Measurements from ENCODE around the gene TRNAU1AP. TPM values are rescaled to one million over a fixed set of nuclear protein-coding genes. Genes with fewer than 3 reads are reported as not detected.

TRNAU1AP gene
- total and polyA plus RNA-seq, 2 experiments from 2014 or later, result 17.4 to 19.1 TPM

GRCh38 chr1:28604411-28604810, 51.5 kb downstream of the TRNAU1AP start:
- H3K36me3 ChIP-seq (replicated peaks; ENCODE audit: insufficient read depth, low read depth), result no peaks in the 10 kb centered on the region
- no peaks in the 10 kb centered on the region for H3K9me2 ChIP-seq (replicated peaks; ENCODE audit: insufficient read depth)
- H3K4me1 ChIP-seq (ENCODE audit: insufficient read depth), result peaks cover 5% of the 10 kb centered on the region
- H3K9me3 ChIP-seq (ENCODE audit: low read depth), result no peaks in the 10 kb centered on the region
- no peaks in the 10 kb centered on the region for H3K27me3 ChIP-seq
- WGBS (ENCODE audit: low lambda C conversion rate, missing lambda C conversion rate), result 85% methylated on average over 5 of the region's 5 CpGs
- TF ChIP-seq CTCF (IDR thresholded peaks at IDR 0.05; ENCODE audit: poor library complexity) (no peak), EZH2phosphoT487 (IDR thresholded peaks at IDR 0.05; ENCODE audit: low read depth, severe bottlenecking, unreplicated experiment) (no peak), EZH2 (IDR thresholded peaks at IDR 0.05; ENCODE audit: borderline replicate concordance) (no peak)
- no peak overlapping the region for H3K4me2 ChIP-seq
- no peak overlapping the region for H3K27ac ChIP-seq
- no peaks in the 10 kb centered on the region for H3K79me2 ChIP-seq
- H3K4me3 ChIP-seq, result no peak overlapping the region
- DNase-seq (ENCODE audit: low spot score), result no peak
- H4K20me1 ChIP-seq (ENCODE audit: insufficient read depth, poor library complexity, severe bottlenecking), result no peaks in the 10 kb centered on the region
- no peak overlapping the region for H2AFZ ChIP-seq

- no peaks in the 10 kb centered on the region for H4K20me1 ChIP-seq (ENCODE audit: insufficient read depth, poor library complexity, severe bottlenecking)
- H3K4me2 ChIP-seq, result no peak overlapping the region
- no peak for DNase-seq (ENCODE audit: low spot score)
- H3K79me2 ChIP-seq, result no peaks in the 10 kb centered on the region
- H3K27ac ChIP-seq, result no peak overlapping the region
- no peak overlapping the region for H2AFZ ChIP-seq
- no peaks in the 10 kb centered on the region for H3K36me3 ChIP-seq (replicated peaks; ENCODE audit: insufficient read depth, low read depth)
- H3K4me1 ChIP-seq (ENCODE audit: insufficient read depth), result peaks cover 5% of the 10 kb centered on the region
- 68% methylated on average over 6 of the region's 6 CpGs for WGBS (ENCODE audit: low lambda C conversion rate, missing lambda C conversion rate)
- no peaks in the 10 kb centered on the region for H3K9me3 ChIP-seq (ENCODE audit: low read depth)
- H3K9me2 ChIP-seq (replicated peaks; ENCODE audit: insufficient read depth), result no peaks in the 10 kb centered on the region
- no peak overlapping the region for H3K4me3 ChIP-seq
- TF ChIP-seq CTCF (IDR thresholded peaks at IDR 0.05; ENCODE audit: poor library complexity) (no peak), EZH2phosphoT487 (IDR thresholded peaks at IDR 0.05; ENCODE audit: low read depth, severe bottlenecking, unreplicated experiment) (no peak), EZH2 (IDR thresholded peaks at IDR 0.05; ENCODE audit: borderline replicate concordance) (no peak)
- no peaks in the 10 kb centered on the region for H3K27me3 ChIP-seq
These were observed 52.1 kb downstream of the TRNAU1AP start for GRCh38 chr1:28604962-28605361.

- TF ChIP-seq CTCF (IDR thresholded peaks at IDR 0.05; ENCODE audit: poor library complexity) (no peak), EZH2 (IDR thresholded peaks at IDR 0.05; ENCODE audit: borderline replicate concordance) (no peak), EZH2phosphoT487 (IDR thresholded peaks at IDR 0.05; ENCODE audit: low read depth, severe bottlenecking, unreplicated experiment) (no peak)
- Histone ChIP-seq H3K36me3 (replicated peaks; ENCODE audit: insufficient read depth, low read depth) (no peaks in the 10 kb centered on the region), H3K27ac (peak overlapping the region; percentile 31), H3K79me2 (no peaks in the 10 kb centered on the region), H3K4me2 (no peak overlapping the region), H4K20me1 (ENCODE audit: insufficient read depth, poor library complexity, severe bottlenecking) (no peaks in the 10 kb centered on the region), H3K27me3 (no peaks in the 10 kb centered on the region), H3K4me1 (ENCODE audit: insufficient read depth) (no peaks in the 10 kb centered on the region), H3K4me3 (no peak overlapping the region), H3K9me2 (replicated peaks; ENCODE audit: insufficient read depth) (no peaks in the 10 kb centered on the region), H2AFZ (no peak overlapping the region), H3K9me3 (ENCODE audit: low read depth) (no peaks in the 10 kb centered on the region)
- no peak for DNase-seq (ENCODE audit: low spot score)
- WGBS (ENCODE audit: low lambda C conversion rate, missing lambda C conversion rate), result 86% methylated on average over 2 of the region's 2 CpGs
These were observed 53.9 kb downstream of the TRNAU1AP start for GRCh38 chr1:28606771-28607170.

- WGBS (ENCODE audit: low lambda C conversion rate, missing lambda C conversion rate), result 98% methylated on average over 5 of the region's 5 CpGs
- Histone ChIP-seq H3K36me3 (replicated peaks; ENCODE audit: insufficient read depth, low read depth) (no peaks in the 10 kb centered on the region), H3K27ac (no peak overlapping the region), H3K9me3 (ENCODE audit: low read depth) (no peaks in the 10 kb centered on the region), H3K9me2 (replicated peaks; ENCODE audit: insufficient read depth) (no peaks in the 10 kb centered on the region), H4K20me1 (ENCODE audit: insufficient read depth, poor library complexity, severe bottlenecking) (no peaks in the 10 kb centered on the region), H2AFZ (no peak overlapping the region), H3K4me1 (ENCODE audit: insufficient read depth) (no peaks in the 10 kb centered on the region), H3K4me3 (no peak overlapping the region), H3K27me3 (no peaks in the 10 kb centered on the region), H3K4me2 (no peak overlapping the region), H3K79me2 (no peaks in the 10 kb centered on the region)
- TF ChIP-seq EZH2phosphoT487 (IDR thresholded peaks at IDR 0.05; ENCODE audit: low read depth, severe bottlenecking, unreplicated experiment), result no peak
- no peak for TF ChIP-seq CTCF (IDR thresholded peaks at IDR 0.05; ENCODE audit: poor library complexity)
- TF ChIP-seq EZH2 (IDR thresholded peaks at IDR 0.05; ENCODE audit: borderline replicate concordance), result no peak
- no peak for DNase-seq (ENCODE audit: low spot score)
These were observed 60.3 kb downstream of the TRNAU1AP start for GRCh38 chr1:28613175-28613574.

Data from hepatocyte (in vitro differentiated cells).